ENCODE results near the gene NEURL1.

DNA sequence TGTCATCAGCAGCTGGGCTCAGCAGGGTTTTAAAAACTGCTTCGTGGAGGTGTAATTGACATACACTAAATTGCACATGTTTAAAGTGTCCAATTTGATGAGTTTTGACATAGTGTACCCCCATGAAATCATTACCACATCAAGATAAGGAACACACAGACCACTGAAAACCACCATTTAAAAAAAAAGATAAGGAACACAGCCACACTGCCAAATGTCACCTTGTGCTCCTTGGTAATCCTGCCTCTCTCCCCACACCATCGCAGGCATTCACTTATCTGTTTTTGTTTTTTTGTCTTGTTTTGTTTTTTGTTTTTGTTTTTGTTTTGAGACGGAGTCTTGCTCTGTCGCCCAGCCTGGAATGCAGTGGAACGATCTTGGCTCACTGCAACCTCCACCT, 75.0 kb downstream of the NEURL1 start:
- TF ChIP-seq CTCF (IDR thresholded peaks at IDR 0.05) (no peak), EZH2 (IDR thresholded peaks at IDR 0.05; ENCODE audit: borderline replicate concordance, insufficient read depth, low read depth, low read length, poor library complexity, severe bottlenecking) (no peak)
